NCI-H1417 (cell line): ENCODE data around the gene ERICH2.

ENCODE experiments used
- DNase-seq, 3 experiments: peaks; one replicate each; lab custom pipeline; 2025; lab: John Stamatoyannopoulos, UW

The ERICH2 gene

GRCh38 chr2:170817093-170818035 lies 47.2 kb downstream of the ERICH2 start:
- peak; percentile 23 to 57 (median 56) for DNase-seq

DNA sequence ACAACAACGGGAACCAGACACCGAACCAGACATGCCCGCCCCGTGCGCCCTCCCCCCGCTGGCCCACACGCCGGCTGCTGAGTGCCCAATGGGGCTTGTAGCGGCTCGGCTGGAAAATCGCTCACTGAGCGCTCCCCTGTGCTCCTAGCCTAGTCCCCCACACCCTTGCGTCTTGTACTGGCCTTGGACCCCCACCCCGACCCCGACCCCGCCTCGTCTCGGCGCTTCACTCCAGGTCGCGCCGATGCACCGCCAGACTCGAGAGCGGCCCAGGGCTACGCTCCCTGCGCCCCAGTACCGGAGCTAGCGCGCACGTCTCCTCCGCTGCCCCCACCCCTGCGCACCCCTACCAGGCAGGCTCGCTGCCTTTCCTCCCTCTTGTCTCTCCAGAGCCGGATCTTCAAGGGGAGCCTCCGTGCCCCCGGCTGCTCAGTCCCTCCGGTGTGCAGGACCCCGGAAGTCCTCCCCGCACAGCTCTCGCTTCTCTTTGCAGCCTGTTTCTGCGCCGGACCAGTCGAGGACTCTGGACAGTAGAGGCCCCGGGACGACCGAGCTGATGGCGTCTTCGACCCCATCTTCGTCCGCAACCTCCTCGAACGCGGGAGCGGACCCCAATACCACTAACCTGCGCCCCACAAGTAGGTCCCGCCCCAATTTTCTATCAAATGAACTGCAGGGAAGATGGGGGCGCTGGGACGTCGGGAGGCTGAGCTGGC lies 48.0 kb downstream of the ERICH2 start:
- DNase-seq: peak; percentile 14 to 28 (median 16)

- peak in 1 of 3 experiments; percentile 37 for DNase-seq
Observed at GRCh38 chr2:170818752-170819470, 48.7 kb downstream of the ERICH2 start.

DNA sequence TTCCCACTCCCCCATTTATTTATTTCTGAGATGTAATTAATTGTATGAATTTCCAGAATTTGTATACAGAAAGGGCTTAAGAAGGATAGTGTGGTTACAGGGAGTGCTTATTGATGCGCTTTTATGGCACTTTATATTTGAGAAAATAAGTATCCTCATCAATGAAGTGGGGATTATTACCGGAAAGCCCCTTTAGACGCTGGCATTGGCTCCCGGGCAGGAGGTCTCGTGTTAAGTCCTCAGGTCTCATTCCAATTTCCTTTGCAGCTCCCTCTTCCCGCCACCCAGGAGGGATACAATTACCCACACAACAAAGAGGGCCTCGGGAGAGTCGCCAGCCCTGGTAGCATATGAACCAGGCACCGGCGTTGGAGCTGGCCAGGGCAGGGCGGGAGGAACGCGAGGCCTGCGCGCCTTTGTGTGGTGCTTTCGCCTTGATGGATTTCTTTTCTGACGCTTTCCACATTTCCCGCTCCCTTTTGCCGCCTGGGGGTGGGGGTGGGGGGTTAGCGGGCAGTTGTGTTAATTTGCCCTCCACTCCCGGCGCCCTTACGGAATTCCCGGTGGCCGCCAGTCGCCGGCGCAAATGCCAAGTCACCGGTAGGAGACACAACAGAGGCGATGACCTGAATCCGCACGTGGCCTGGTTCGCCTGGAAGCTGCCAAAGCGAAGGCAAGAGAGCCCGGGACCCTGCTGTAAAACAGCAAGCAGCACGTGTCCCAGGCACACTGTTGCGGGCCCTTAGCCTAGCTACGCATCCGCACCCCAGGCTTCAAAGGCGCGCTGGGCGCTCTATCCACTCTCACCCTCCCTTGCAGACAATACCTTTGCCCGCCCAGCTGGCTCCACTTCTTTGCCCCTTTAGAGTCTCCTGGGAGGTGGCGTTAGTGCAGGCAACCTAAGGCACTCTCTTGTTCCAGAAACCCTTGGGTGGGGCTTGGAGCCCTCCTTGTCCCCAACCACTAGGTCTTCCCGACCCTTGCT lies 49.8 kb downstream of the ERICH2 start:
- no peak for DNase-seq

- no peak for DNase-seq
Observed at GRCh38 chr2:170820757-170821530, 50.8 kb downstream of the ERICH2 start.

DNA sequence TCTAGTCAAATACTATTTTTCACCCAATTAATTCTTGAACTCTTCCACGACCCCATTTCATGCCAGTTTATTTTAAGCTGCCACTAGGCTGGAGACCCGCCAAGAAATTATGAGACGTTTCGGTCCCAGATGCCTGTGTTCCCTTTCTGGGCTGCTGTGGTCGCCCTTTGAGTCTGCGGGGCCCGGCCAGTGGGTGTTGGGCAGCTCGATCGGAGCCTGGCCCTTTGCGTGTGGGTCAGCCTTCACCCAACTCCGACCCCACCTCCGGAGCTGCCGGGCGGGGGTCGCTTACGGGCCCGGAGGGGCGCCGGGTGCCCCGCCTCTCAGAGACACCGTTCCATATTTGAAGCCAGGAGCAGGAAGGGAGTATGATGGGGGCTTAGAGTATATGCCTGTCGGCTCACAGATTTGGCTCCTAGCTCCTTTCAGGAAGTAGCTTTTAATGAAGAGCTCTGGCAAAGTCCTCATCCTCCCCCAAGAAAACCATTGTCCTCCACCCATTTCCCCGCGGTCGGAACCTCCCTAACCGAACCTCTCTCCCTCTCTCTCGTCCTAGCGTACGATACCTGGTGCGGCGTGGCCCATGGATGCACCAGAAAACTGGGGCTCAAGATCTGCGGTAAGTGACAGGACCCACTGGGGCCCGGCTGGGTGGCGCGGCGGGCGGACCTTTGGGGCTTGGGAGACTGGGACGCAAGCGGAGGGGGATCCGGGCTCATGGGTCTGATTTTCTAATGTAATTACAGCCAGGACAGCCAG lies 51.5 kb downstream of the ERICH2 start:
- no peak for DNase-seq

DNA sequence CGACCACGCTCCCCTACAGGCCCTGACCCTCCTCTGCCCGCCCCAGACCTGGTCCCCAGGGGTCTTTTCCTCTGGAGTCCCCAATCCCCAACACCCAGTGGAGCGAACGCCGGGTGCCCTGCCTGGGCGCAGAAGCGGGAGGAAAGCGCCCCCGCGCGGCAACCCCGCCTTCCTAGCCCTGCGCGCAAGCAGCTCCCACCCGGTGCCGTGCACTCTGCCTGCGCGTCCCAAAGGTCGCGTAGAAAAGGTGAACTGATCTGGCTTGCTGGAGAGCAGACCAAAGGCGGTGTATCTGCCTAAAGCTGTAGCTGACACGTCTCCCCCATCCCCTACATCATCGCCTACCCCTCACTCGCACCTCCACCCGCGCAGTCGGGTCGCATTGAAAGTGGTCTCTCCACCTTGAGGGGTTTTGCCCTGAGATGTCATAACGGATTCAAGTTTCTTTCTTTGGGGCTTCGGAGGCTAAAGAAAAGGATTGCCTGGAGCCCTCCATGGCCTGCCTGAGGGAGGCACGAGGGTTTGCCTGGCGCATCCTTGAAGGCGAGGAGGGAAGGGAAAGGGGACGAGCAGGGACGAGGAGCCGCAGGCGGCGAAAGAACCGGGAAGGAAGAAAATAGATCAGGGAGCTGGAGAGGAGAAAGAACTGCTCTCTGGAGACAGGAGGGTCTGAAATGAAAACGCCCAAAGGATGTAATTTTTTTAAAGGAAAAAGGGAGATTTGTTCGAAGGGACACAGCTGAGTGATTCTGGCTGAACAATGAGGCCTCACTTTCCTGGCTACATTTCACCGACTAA lies 52.3 kb downstream of the ERICH2 start:
- DNase-seq: no peak

GRCh38 chr2:170823088-170823897 lies 53.1 kb downstream of the ERICH2 start:
- no peak for DNase-seq

DNA sequence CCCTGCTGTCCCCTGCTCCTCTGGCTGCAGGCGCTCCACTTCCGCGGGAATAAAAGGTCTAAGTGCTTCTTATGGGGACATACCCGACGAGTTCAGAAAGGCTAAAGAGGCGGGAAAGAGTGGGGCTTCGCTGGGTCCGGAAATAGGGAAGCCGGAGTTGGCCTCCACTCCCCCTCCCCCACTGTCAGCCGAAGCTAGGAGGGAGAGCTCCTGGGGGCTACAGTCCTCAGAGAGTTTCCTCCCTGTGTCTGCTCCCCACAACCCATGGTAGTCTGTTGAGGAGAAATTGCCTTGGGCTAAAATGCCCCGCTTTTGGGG lies 53.7 kb downstream of the ERICH2 start:
- no peak for DNase-seq

DNA sequence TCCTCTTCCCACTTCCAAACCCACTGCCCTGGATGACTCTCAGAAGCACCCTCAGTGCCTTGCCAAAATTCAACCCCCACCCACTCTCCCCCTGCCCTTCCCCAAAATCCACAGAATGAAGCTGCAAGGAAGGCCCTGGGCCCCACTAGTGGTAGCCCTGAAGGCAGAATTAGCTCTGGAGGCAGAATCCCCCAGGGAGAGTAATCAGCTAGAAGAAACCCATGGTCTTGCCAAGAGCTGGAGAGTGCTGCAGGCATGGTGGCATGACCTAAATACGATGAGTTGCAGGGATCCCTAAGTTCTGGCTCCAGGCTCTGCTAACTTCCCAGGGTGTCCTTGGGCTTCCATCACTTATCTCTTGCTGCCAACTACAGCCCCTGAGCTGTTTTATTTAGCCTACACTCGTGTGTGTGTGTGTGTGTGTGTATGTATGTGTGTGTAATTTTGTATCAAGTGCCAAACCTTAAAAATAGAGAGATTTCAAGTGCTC lies 54.4 kb downstream of the ERICH2 start:
- no peak for DNase-seq

- no peak for DNase-seq
Observed at GRCh38 chr2:170827841-170828532, 57.8 kb downstream of the ERICH2 start.

- no peak for DNase-seq
Observed at GRCh38 chr2:170828533-170828916, 58.3 kb downstream of the ERICH2 start.

GRCh38 chr2:170829036-170829435 lies 58.9 kb downstream of the ERICH2 start:
- DNase-seq: no peak

- DNase-seq: no peak
Observed at GRCh38 chr2:170830166-170830565, 60.0 kb downstream of the ERICH2 start.

- DNase-seq: no peak
Observed at GRCh38 chr2:170831115-170831514, 60.9 kb downstream of the ERICH2 start.

DNA sequence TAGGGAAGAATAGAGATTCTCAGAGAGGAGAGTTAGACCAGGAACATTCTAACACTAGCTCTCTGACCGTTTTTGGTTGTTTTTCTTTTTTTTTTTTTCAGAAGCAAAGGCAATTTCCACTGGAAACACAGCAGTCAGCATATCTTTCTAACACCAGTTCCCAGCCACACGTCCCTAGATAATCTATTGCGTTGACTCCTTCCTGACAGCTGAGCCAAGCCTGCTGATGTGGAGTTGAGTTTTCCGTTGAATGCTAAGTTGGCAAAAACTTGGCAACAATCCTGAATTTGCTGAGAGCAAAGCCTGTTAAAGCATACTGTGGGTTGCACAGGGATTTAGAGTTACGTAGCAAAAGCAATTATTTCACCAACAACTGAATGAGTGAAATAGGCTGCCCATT lies 65.8 kb downstream of the ERICH2 start:
- DNase-seq: no peak

- no peak for DNase-seq
Observed at GRCh38 chr2:170840717-170841210, 70.6 kb downstream of the ERICH2 start.
